GM18505 (cell line): Measurements from ENCODE around the gene CYP27B1.

Experiments used
- ATAC-seq: cut with Tn5 transposase; IDR thresholded peaks from one replicate; pipeline ENCODE4 v1.9.1; 2021; ENCODE audit not compliant: unreplicated experiment
- POLR2A ChIP-seq: IDR thresholded peaks from 4 replicates; pipeline ENCODE4 v1.6.1; 2011; ENCODE audit warnings: borderline replicate concordance; ENCODE audit not compliant: insufficient read depth, insufficient read length; ENCODE audit errors: extremely low read depth

CYP27B1 gene

DNA sequence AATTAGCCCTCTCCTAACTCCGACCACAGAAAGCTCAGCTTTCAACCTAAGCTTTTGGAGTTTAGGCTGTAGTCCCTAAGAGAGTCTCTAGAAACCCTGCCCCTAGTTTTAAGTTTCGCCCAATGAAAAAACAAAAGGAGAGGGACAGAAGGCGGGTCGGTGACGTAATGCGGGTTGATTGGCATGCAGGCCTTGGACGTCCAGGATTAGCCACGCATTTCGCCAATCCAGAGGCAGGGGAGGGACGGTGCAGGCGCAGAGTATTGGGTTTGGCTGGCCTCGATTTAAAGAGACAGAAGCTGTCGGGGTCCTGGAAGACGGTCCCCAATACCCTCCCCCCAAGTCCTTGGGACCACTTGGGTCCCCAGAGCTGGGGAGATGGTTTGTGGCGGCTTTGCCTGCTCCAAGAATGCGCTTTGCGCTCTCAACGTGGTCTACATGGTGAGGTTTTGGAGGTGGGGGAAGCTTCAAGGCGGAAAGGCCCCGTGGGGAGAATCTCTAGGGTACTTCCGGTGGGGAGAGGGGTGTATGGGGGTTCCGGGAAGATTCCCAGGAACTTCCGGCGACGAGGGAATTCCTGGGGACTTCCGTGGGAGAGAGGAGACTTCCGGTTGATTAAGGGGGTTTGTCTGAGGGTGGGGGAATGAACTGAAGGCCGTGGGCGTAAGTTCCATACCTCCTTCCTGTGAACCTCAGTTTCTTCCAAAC is 21.9 kb downstream of the CYP27B1 start, which contains the start of gene TSPAN31:
TSS of gene TSPAN31 (plus strand) at position 263 of the 708 bp plus-strand sequence. CDS start at position 379, 116 bp downstream.
- TF ChIP-seq POLR2A, result peak; percentile 69
- ATAC-seq, result peak; percentile 78

DNA sequence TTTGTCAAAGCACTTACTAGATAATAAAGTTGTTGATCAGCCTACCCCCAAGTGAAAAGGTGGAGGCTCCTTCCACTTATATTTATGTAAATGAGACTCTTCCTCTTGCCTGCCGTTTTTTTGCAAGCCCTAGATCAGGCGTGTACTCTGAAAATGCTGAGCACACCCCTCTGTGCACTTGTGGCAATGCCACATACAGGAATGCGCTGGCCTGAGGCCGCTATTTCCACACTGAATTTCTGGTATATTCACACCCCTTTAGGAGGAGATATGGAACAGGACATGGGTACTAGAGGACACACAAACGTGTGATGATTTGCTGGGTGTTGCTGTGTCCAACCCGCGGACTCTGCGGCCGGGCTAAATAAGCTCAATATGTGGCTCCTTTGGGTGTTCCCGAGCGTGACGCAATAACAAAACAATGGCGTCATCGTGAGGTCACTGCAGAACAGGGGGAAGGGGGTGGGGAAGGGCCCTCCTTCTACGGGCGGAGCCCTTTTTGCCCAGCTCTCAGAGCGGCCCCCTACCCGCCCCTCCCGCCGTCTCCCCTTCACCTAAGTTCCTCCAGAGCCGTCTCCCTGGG is 22.6 kb downstream of the CYP27B1 start:
- ATAC-seq, result peak; percentile 42
- no peak for TF ChIP-seq POLR2A

DNA sequence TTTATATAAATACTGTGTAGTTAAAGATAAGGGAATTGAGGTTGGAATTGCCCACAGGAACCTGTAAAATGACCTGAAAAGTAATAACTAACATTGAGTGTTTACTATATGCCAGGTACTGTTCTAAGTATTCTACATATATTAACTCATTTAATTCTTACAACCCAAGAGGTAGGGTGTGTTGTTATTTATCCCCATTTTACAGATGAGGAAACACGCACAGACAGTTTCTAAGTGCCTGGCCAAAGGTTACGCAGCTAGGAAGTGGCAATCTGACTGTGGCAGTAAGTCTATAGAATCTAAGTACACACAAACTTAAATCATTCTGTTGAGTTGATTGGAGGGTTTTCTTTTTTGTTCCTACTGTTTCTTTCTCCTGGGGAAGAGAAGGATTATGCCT is 23.1 kb downstream of the CYP27B1 start:
- no peak for TF ChIP-seq POLR2A
- ATAC-seq, result no peak

DNA sequence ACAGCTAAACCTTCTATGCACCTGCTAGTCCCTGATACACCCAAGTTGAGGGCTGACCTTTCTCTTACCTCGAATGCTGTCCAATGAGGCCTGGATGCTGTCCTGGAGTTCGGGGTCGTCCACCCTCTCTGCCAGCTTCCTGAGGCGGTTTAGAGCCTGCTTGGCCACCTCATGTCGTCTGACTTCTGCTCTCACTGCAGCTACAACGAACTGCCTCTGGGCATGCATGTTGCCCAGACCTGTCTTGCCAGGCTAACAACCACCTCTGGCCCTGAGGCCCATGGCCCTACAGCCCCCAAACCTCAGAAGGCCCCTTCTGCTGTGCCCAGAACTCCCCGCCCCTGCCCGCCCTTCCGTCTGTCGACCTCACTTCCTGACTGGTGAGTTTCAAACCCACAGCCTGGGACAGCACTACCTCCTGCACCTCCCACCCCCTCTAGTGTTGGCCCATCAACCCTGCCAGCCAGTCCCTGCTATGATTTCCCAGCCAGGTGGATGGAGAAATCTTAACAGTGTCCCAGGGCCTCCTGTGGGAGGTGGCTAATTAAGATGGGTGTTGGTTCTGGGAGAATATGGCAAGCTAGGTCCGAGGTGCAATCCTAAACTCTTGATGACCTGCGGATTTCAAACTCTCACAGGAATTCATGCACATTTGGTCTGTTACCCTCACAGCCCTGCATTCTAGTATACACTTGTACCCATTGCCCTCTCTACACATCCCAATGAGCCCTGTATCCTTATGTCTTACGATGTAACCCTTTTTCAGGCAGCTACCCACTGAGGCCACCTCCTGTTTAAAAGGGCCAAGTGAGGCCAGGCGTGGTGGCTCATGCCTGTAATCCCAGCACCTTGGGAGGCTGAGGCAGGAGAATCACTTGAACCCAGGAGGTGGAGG is 24.8 kb downstream of the CYP27B1 start:
- peak; percentile 62 for TF ChIP-seq POLR2A
- ATAC-seq, result peak; percentile 51

DNA sequence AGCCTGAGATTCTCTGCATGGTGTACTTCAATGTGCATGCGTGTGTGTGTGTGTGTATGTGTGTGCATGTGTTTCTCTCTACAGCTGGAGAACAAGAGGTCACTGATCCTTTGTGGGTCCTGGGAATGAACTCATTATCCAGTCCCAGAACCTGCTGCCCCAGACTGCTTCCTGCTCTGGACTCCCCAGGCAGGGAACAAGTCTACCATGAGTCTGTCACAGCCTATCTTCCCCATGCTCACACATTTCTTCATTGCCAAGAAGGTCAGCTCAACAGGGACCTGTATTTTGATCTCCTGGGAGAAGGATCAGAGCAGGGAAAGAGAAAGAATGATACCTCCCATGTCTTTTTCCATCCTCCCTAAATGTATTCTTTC is 25.5 kb downstream of the CYP27B1 start:
- no peak for TF ChIP-seq POLR2A
- ATAC-seq, result no peak

DNA sequence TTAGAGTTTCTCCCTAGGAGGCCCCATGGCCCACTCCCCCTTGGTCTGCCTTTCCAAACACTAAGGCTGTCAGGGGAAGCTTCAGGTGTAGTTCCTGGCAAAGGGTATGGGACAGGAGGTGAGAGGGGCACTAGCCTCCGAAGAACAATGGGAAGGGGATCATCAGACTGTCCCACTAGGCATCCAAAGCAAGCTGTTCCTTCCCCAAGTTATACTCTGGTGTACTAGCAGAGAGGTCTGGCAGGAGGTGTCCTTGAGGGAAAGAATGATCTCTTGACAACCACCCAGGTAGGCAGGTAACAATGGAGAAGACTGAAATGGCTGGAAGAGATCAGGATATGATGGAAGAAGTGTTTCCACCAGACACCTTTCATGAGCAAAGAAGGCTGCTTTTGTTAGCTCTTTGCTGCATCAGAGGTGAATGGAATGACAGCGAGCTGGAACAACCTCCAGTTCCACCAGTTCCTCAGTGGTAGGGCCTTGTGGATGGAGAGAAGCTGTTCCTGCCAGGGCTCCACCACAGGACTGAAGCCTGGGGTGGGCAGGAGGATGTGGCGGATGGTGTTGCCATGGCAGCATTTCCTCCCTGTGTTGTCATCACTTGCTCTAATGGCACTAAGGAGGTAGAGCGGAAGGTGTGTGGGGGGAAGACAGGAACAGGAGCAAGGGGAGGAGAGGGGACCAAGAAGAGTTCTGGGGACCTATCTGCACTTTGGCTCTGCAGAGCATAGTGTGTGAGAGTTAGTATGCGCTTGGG is 26.0 kb downstream of the CYP27B1 start:
- peak; percentile 39 for ATAC-seq
- no peak for TF ChIP-seq POLR2A

DNA sequence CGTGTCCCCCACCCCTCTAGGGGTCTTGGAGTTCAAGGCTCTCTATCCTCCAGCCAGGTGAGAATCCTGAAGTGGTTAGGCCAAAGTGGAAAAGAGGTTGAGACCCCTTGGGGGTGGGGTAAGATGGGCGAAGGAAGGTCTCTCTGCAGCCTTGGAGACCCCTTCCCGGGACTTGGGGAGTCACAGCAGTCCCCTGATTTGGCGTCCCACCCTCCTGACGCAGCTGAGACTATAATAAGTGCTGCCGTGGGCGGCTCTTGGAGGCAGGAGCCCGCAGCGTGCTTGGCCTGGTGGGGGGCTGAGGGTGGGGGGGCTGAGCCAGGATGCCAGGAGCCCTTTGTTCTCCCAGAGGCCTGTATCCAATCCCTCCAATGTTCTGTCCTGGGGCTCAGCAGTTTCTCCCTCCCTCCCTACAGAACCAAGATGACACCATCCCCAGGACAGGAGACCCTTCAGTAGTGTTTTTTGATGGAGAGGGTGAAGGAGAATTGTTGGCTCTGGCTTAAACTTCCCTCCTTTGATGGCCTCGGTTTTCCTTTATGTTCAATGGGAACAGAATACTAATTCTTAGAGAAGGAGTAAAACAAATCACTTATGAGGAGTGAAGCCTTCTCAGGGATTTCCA is 26.9 kb downstream of the CYP27B1 start:
- TF ChIP-seq POLR2A, result no peak
- ATAC-seq, result no peak

DNA sequence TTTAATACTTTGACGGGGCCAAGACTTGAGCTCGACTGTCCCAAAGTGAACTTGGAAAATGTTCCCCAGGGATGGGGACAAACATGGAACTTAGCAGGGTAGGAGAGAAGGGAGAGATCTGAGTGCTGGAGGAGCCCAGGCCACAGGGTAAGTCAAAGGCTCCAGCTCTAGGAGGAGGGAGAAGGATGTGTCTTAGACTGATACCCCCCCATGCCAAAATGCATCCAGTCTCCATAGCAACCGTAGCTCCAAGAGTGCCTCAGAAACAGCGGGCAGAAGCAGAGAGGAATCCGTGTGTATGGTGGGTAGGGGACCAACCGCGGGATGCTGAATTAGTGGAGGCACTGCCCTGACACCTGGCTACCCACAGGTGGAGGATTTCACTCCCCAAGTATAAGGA is 27.5 kb downstream of the CYP27B1 start:
- ATAC-seq, result no peak
- TF ChIP-seq POLR2A, result no peak

DNA sequence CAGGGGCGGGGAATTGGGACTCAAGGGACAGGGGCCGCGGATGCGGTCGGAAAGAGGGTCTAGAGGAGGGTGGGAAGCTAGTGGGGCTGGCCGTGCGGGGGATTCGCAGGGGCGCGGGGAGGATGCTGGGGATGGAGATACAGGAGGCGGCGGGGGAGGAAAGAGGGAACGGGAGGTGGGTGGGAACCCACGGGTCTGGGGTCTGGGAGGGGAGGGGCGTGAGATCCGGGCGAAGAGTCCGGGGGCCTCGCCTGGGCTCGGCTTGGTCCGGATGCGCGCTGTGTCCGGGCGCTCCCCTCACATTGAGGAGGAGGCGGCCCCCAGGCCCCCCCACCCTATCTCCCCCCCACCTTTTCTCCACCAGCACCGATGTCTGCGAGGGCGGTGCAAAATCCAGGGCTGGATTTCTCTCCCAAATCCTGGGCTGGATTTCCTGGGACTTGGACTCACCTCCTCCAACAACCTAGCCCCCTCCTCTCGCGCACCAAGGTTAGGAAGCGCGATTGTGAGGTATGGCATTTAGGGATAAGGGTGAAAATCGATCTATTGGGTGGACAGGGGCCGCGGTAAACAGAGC is 28.1 kb downstream of the CYP27B1 start, which contains the start of gene AGAP2:
TSS of gene AGAP2 (minus strand) at position 82 of the 577 bp plus-strand sequence. CDS start 496 bp downstream, outside the sequence.
- TF ChIP-seq POLR2A, result no peak
- no peak for ATAC-seq

DNA sequence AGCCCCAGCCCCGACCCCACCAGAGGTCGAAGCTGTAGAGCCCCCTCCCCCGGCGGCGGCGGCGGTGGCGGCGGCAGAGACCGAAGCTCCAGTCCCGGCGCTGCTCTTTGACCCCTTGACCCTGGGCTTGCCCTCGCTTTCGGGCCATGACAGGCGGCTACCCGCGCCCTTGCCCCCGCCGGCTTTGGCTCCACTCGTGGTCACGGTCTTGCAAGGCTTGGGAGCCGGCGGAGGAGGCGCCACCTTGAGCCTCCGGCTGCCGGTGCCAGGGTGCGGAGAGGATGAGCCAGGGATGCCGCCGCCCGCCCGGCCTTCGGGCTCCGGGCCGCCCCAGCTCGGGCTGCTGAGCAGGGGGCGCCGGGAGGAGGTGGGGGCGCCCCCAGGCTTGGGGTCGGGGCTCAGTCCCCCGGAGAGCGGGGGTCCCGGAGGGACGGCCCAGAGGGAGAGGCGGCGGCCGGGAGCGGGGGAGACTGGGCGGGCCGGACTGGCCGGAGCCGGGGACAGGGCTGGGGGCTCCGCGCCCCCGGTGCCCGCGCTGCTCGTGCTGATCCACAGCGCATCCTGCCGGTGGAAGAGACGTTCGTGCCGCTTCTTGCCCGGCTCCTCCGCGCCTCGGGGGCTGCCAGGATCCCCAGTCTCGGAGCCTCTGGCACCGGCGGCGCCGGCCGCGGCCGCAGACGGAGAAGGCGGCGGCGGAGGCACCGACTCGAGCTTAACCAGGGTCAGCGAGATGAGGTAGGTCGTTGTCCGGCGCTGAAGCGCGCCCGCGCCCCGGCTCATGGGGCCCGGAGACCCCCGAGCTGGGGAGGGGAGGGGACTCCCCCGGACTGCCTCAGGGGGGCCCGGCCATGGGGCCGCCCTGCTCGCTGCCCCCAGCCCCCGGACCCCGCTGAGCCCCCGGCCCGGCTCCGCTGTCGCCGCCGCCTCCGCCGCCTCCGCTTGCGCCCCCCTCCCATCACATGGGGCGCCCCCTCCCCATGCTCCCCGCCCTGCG is 29.1 kb downstream of the CYP27B1 start:
- TF ChIP-seq POLR2A, result no peak
- ATAC-seq, result no peak
